ENCODE results near the gene TCEANC.

- TF ChIP-seq, protein P1, sequence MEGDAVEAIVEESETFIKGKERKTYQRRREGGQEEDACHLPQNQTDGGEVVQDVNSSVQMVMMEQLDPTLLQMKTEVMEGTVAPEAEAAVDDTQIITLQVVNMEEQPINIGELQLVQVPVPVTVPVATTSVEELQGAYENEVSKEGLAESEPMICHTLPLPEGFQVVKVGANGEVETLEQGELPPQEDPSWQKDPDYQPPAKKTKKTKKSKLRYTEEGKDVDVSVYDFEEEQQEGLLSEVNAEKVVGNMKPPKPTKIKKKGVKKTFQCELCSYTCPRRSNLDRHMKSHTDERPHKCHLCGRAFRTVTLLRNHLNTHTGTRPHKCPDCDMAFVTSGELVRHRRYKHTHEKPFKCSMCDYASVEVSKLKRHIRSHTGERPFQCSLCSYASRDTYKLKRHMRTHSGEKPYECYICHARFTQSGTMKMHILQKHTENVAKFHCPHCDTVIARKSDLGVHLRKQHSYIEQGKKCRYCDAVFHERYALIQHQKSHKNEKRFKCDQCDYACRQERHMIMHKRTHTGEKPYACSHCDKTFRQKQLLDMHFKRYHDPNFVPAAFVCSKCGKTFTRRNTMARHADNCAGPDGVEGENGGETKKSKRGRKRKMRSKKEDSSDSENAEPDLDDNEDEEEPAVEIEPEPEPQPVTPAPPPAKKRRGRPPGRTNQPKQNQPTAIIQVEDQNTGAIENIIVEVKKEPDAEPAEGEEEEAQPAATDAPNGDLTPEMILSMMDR (IDR thresholded peaks at IDR 0.05; ENCODE audit: insufficient read depth, low read length): no peak
- TF ChIP-seq POLR2AphosphoS5 (IDR thresholded peaks at IDR 0.05; ENCODE audit: low read depth) (no peak), REST (IDR thresholded peaks at IDR 0.05; ENCODE audit: insufficient replicate concordance, low read depth) (no peak), GABPA (IDR thresholded peaks at IDR 0.05; ENCODE audit: low read depth) (no peak)
Measured at GRCh38 chrX:13711141-13711540, 58.2 kb downstream of the TCEANC start.

Measured in HL-60 (cell line).